HG02970 (cell line): ENCODE results near the gene CSNK1G1.

Source experiments
- ATAC-seq: cut with Tn5 transposase; IDR thresholded peaks from one replicate; pipeline ENCODE4 v1.9.1; 2021; ENCODE audit warnings: mild to moderate bottlenecking, moderate library complexity, moderate number of reproducible peaks; ENCODE audit not compliant: unreplicated experiment, low FRiP score

Gene CSNK1G1

DNA sequence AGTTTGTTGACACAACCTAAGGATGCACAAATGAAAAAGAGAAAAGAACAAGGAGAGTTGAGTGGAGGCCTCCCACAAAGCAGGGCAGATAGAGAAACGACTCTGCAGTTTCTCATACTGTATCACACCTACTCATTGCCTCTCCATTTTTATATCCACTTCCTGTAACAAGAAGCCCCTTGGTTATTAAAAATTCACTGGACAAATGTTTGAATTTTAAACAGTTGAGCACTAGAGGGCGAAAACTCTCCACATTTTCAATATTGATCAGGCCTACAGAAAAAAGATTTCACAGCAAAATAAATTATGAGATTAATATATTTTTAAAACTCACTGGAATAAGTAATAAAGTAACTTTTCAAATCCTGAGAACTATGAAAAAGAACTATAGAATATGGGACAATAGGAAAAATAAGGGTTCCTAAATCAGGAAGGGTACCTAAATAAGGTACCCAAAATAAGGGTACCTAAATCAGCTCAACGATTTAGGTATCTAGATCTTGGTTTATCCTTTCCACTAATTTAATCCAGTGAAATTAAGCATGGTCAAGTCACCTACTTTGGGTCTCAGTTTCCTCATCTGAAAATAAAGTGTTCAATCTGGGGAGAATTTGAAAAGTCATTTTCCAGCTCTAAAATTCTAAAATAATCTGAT, 146.2 kb downstream of the CSNK1G1 start:
- no peak for ATAC-seq

GRCh38 chr15:64205202-64205601, 150.8 kb downstream of the CSNK1G1 start:
- ATAC-seq, result no peak

DNA sequence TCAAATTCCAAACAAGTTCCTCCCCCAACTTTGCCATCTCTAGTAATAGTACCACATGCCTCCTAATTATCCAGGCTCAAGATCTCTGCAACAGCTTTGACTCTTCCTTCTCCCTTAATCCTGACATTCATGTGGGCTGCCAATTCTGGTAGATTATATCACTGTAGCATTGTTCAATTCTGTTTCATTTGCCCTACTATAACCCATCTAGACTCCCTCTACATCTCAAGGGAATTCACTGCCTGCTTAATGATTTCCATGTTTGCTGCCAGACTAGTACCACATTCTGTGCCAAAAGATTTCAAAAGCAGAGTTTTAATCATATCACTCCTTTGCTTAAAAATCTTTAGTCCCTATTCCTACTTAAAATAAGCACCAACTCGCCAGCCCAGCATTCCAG, 158.5 kb downstream of the CSNK1G1 start:
- no peak for ATAC-seq

GRCh38 chr15:64193971-64194370, 162.0 kb downstream of the CSNK1G1 start:
- ATAC-seq, result no peak

DNA sequence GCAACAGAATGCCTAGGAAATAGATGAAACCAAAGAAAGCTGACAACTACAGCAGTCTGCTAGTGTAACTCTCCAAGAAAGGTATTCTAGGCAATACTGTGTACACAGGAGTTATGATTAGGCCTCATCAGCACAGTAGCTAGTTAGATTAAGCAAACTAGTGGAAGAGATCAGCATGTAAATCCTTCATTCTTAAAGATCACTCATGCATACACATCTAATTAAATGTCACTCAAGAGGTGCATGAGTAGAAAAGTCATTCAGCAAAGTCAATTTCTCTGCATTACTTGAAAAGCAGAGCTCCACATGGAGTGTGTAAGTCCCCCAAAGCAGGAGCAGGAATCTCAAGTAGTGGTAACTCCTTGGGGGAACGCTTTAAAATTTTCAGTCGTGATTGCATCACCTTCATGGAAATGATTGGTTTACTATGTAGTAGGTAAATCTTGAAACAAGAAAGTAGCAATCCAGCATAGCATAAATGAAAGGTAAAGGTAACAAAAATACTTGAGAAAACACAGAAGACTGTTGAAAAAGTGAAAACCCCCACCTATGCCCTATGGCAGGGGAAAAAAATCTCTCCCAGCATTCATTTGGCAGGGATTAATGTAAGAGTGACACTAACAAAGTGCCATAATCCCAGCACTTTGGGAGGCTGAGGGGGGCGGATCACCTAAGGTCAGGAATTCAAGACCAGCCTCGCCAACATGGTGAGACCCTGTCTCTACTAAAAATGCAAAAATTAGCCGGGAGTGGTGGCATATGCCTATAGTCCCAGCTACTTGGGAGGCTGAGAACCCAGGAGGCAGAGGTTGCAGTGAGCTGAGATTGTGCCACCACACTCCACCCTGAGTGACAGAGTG, 163.8 kb downstream of the CSNK1G1 start:
- ATAC-seq, result no peak

DNA sequence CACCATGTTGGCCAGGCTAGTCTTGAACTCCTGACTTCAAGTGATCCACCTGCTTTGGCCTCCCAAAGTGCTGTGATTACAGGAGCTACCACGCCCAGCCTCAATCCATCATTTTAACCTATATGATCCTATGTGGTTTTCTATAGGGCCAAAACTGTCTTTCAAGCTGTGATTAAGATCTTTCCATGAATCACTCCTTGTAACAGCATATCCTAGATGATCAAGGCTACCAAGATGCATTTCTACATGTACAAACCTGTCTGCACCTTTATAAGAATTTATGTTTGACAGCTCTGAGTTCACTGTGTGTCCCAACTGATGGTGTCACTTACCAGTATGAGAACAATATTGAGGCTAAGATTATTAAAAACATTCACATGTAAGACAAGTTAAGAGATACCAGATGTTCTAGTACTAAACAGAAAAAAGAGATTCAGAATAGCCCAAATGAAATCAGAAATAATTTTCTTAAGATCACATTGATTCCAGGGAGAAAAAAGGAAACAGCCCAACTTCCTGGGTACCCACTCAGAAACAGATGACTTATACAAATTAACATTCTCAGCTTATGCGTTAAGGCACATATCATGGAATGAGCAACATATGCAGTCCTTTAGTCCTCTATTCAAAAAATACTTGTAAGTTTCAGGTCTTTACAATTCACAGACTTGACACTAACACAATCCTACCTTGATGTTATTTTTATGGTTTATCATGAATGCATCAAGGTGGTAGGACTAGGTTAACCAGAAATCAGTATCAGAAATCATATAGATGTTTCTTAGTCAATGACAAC, 168.4 kb downstream of the CSNK1G1 start:
- no peak for ATAC-seq

DNA sequence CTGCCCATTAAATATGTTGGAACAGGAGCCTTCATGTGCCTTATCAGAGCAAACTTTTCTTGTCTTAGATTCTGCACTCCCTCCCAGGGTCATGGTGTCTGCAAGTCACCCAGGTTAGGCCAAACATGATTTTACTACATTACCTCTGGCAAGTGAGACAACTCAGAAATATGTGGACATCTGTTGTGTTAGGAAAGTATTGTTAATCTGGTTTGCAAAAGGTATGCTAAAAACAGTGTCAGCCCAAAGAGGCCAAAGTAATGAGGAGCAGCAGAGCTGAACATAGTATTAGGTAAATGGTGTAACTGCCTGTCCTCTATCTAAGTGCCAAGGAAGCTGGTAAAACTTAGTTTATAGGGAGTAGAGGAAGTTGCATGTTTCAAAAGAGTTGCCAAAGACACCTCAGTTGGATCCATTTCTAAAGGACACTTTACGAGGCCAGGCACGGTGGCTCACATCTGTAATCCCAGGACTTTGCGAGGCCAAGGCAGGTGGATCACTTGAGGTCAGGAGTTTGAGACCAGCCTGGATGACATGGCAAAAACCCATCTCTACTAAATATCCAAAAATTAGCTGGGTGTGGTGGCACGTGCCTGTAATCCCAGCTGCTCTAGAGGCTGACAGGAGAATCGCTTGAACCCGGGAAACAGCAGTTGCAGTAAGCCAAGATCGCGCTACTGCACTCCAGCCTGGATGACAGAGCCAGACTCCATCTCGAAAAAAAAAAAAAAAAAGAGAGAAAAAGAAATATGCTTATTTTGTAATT, 170.6 kb downstream of the CSNK1G1 start:
- no peak for ATAC-seq

DNA sequence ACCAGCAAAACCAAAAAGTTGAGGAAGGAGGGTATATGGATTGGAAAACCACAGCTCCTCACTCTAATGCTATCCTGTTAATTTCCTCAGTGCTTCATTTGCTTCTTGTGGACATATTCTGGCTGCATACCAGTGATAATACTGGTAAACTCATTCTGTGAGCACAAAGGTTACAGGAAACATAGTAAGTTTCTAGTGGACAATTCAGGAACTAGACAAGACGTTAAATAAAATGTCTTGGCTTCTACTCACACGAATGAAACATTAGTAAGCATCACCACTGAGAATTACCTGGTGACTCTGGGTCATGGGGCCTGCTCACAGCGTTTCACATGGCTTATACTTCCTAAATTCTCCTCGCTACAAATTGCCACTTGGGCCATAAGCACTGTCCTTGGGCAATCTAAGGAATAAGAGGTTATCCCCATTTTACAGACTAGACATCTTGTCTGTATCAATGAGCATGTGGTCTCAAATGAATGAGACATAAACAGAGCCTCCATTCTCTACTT, 173.1 kb downstream of the CSNK1G1 start:
- ATAC-seq, result no peak

DNA sequence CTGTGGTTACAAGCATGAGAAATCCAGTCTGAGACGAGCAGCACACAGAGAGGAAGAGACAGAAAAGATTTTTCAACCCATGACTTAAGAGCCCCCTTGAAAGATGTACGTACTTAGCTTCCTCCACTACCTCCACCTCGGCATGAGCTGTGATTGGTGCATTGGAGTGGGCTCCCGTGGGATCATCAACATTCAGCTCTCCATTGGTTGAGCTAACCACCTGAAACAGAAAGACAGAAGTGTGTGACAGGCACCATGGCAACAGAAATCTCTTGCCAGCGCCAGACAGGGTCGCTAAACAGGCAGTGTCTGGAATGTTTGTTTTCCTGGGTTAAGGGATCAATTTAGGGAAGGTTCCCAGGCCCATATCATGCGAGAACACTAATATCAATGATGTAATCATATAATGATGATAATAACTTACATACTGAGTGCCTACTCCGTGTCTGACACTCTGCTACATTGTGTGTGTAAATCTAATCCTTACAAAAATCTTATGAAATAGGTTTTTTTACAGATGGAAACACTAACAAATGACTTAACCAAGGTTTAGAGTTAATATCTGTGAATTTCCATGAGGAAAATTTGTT, 175.6 kb downstream of the CSNK1G1 start:
- ATAC-seq, result peak; percentile 64

GRCh38 chr15:64166102-64166890, 189.7 kb downstream of the CSNK1G1 start:
- no peak for ATAC-seq

- ATAC-seq, result no peak
Measured at GRCh38 chr15:64164436-64164835, 191.5 kb downstream of the CSNK1G1 start.

DNA sequence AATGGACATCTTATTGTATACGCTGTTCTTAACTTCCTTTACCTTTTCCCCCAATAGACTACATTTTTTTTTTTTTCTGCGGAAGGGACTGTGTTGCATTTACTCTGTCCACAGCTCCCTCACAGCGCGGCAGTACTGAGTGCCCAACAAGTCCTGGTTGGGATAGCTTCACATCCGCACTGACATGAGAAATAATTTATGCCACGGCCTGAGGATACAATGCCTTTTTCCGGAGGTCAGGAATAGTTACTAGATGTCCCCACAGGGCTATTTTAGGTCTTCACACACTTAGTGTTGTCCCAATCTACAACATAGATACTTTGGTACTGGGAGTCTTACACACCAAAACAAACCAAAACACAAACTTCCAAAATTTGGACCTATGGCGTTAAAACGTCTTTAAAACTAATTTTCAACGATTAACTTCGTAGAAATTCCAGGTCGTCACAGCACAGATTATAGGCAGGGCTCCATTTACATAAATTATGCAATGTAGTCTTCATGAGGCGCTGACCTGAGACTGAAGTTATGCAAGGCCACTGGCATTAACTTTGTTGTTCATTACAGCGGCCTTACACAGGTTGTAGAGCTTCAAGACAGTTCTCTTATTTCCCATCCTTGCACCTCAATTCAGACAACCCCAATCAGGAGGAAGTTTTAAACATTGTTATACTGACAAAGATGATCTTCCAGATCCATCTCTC, 192.2 kb downstream of the CSNK1G1 start:
- no peak for ATAC-seq

DNA sequence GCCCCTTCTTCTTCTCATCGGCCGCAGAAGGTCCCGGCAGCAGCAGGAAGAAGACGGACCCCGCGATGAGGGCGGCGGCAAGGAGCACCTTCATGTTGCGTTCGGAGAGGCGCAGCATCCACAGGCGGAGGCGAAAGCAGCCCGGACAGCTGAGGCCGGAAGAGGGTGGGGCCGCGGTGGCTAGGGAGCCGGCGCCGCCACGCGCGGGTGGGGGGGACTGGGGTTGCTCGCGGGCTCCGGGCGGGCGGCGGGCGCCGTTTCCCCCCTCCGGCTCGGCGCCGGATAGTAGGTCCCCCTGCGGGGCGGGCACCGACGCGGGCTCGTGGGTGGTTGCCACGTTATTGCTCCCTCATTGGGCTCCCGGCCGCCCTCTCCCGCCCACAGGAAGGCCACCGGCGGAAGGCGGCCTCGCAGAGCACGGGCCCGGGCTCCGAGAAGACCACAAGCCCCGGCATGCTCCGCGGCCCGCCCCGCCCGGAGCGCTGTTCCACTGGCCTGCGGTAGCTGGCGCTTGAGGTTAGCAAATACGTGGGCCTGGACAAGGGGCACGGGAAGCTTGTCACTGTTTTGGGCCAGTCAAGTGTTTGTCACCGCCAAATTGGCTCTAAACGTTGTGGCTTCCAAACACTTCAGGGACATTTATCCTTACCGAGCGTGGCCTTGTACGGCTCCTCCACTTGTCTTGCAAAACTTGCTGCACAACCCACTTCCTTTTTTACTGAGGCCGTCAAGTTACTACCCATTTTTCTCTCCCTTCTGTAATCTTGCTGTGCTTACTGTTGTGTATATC, 192.9 kb downstream of the CSNK1G1 start, which contains the start of gene PPIB:
Gene PPIB, minus strand, starts transcription at position 154 of the 790 bp plus-strand sequence. Its CDS starts 36 bp downstream, at position 118.
- peak; percentile 94 for ATAC-seq

DNA sequence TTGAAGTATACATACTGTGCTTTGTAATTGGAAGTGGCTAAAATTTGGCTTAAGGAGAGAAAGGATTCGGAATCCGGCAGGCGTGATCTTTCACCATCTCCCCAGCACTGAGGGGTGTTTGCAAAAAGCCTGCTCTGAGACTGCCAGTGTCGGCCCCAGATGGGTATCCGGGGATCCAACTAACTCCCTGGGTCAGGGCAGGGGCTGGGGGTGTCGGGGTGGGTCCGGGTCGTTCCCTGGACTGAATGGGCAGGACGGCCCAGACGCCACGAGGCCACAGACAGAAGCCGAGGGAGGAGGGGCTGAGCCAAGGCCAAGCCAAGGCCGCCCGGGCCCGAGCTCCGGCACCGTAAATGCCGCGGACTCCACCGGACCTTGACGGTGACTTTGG, 193.5 kb downstream of the CSNK1G1 start:
- ATAC-seq, result peak; percentile 20

- no peak for ATAC-seq
Measured at GRCh38 chr15:64161688-64162477, 194.1 kb downstream of the CSNK1G1 start.

- no peak for ATAC-seq
Measured at GRCh38 chr15:64158363-64159134, 197.4 kb downstream of the CSNK1G1 start.
